Left lobe of liver (tissue), 2 donors: ENCODE data around the gene PPIB. TPM values are rescaled to one million over a fixed set of nuclear protein-coding genes. Genes with fewer than 3 reads are reported as not detected.
"Not testable (repeated sequence)": the region's sequence is repeated elsewhere in the genome, so short reads cannot be mapped to it uniquely, and the experiment has no call there.

ENCODE experiments used
- ATAC-seq: fragments of 200-7000 bp; cut with Tn5 transposase; one replicate; pipeline ENCODE4 v1.9.1; 2020; ENCODE audit warnings: mild to moderate bottlenecking, moderate library complexity
- DNase-seq: peaks from one replicate; pipeline ENCODE4 v3.0.0-alpha.2; 2020; ENCODE audit warnings: low spot score
- total RNA-seq: library from RNA; stranded (reverse); gene quantifications from one replicate; pipeline ENCODE4 v1.2.1, GENCODE V29; 2021
- donor health status: DM: no; HTN: no; CAD: no; lungs with moderate emphysema.
- donor health status: DM: no; HTN: yes; CAD: no.

Gene PPIB
- total RNA-seq, 1 donor from 2014 or later, result 474 TPM

DNA sequence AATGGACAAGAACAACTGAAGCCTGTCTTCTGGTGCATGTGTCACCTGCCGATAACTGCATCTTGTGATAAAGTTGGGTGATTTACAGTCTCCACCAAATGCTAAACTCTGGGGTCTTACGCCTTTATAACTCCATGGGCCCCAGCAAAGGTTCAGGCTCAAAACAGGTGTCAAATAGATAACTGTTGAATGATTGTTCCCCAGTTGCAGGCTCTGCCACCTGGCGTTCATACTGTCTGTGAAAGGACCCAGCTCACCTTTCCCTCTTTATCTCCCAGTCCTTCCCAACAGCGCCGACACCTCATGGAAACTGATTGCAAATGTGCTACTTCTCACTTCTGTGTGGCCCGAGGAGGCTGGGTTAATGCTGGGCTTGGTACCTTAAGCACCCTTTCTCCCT is 19.5 kb downstream of the PPIB start:
- ATAC-seq (no peak), DNase-seq (no peak)

DNA sequence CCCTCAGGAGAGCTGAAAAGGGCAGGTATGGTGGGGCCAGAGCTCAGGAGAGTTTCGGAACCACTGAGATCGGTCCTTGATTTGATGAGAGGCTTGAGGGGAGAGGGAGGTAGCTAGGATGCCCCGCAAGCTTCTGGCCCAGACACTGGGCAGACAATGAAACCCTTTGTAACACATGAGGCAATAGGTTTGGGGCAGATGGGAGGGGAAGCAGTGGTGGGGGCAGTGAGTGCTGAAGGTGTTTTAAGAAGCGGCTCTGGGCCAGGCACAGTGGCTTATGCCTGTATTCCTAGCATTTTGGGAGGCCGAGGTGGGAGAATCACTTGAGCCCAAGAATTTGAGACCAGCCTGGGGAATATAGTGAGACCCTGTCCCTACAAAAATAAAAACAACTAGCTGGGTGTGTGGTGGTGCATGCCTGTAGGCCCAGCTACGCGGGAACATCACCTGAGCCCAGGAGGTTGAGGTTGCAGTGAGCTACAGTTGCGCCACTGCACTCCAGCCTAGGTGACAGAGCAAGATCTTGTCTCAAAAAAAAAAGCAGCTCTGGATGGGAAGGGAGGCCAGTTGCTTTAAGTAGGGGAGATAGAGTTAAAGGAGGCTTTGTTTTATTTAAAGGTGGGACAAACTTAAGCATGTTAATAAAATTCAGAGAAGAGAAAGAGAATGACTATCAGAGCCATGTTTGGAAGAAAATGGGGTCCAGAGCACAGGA is 20.9 kb downstream of the PPIB start:
- ATAC-seq, result no peak
- DNase-seq, result no peak

DNA sequence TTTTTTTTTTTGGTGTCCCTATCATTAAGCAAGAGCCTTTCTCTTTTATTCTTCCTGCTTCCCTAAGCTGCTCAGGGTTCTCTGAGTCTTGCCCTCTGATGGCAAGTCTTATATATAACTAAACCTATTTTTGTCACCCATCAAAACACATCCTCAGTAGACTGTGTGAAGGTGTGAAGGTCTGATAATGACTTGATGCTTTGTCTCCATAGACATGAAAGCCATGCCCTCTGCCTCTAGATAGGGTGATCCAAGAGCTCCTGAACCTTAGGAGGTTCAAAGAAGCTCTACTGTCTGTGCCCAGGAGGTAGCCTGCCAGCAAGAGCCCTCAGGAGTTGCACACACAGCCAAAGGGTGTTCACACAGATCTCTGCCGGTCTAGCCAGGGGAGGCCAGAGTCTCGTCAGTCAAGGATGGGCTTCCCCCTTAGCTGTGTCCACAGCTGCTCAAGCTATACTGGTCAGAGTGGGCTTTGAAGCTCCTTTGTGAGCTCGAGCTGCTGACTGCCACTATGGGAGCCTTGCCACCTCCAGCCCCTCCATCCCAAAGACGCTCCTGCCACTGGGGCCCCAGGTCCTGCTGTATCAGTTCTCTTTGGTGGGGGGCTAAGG is 24.4 kb downstream of the PPIB start:
- ATAC-seq, result no peak
- no peak for DNase-seq

DNA sequence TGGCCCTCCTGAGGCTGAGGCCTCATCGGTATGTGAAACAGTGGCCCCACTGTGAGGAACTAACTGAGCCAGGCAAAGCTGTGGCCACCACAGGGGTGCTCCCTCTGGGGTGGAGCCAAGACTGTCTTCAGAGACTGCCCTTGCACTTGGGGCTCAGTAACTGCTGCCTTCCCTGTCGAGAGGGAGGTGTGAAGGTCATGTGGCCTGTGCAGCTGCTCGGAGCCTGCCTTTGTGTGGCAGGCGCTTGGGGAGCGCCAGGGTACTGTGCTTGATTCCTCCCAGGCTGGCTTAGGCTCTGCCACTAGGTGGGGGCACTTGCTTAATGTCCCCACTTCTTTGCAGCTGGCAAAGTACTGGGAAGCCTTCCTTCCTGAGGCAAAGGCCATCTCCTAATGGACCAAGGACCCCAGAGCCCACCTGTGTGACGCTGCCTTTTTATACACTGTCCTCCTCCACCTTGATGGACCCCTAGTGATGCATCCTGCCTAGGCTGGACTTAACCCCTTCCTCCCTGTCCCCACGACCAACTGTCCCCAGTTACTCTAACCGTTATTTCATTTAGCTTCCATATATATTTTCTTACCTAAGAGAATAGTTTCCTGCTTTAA is 25.5 kb downstream of the PPIB start:
- ATAC-seq (peak; percentile 59), DNase-seq (no peak)

DNA sequence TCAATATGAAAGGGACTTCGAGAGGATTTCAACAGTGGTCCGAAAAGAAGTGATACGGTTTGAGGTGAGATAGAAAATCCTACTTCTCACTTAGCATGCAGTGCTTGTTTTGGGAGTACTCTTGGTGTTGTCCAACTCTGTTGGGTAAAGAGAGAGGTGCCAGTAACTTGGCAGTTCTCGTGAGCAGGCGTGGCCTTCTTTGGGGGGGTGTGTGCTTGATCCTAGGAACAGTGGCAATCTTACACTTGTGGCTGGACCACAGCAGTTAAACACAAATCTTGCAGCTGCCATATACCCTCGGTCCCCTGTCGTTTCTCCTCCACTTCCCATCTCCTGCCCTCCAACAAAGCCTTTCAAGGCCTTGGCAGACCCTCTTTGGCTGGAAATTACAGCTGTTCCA is 26.5 kb downstream of the PPIB start:
- DNase-seq (no peak), ATAC-seq (no peak)

DNA sequence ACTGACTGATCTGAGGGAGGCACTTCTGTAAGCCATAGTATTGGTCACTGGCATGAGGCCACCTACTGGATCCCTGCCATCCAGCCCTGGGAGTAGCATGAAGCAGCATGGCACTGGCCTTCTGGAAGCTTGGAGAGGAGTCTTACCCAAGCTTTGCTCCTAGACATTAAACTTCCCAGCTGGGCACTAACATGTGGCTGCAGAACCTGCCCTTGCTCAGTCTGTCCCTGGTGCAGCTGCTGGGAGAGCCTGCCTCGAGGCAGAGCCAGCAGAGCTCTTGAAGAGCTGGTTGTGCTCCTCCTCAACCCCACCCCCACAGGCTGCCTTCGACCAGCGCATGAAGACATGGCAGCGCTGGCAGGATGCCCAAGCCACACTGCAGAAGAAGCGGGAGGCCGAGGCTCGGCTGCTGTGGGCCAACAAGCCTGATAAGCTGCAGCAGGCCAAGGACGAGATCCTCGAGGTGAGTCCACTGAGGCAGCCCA is 28.4 kb downstream of the PPIB start:
- peak; percentile 49 for DNase-seq
- ATAC-seq, result peak; percentile 52

DNA sequence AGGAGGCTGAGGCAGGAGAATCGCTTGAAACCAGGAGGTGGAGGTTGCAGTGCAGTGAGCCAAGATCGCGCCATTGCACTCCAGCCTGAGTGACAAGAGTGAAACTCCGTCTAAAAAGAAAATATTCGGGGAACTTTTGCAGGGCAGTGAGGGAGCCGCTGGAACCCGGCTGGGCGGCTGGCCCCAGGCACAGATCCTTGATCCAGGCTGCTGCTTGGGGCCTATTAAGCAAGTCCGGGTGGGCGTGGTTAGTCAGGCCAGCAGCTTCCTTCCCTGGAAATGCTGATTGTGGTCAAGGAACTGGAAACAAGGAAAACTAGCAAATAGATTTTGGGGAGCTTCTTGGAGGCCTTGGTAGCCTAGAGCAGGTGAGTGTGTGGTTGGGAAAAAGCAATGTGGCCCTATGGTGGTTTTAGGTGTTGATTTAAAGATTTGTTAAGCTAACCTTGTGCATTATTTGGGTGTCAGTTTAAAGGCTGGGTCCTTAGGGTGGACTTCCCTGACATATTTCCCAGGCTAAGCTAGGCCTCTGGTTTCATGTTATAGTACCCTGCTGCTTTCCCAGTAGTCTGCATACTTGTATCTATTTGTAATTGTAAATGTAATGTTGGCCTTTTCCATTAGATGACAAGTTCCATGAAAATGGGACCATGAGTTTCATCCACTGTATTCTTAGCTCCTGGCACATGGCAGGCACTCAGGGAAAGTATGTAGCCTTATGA is 29.0 kb downstream of the PPIB start:
- ATAC-seq (no peak), DNase-seq (no peak)

GRCh38 chr15:64132217-64132616 is 30.6 kb downstream of the PPIB start:
- ATAC-seq (no peak), DNase-seq (no peak)

DNA sequence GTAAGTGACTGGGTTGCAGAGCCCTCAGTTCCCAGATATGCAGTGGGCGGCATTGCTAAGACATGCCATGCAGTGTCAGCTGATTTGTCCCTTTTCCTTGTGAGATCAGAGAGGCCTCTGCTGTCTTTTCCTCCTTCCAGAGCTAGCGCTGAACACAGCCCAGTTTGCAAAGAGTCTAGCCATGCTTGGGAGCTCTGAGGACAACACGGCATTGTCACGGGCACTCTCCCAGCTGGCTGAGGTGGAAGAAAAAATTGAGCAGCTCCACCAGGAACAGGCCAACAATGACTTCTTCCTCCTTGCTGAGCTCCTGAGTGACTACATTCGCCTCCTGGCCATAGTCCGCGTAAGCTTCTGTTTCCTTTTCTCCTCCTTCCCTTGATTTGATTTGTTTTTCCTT is 31.3 kb downstream of the PPIB start:
- ATAC-seq (no peak), DNase-seq (no peak)

GRCh38 chr15:64130159-64130558 is 32.7 kb downstream of the PPIB start:
- ATAC-seq, result no peak
- no peak for DNase-seq

GRCh38 chr15:64127521-64128270 is 35.1 kb downstream of the PPIB start:
- DNase-seq (no peak), ATAC-seq (no peak)

DNA sequence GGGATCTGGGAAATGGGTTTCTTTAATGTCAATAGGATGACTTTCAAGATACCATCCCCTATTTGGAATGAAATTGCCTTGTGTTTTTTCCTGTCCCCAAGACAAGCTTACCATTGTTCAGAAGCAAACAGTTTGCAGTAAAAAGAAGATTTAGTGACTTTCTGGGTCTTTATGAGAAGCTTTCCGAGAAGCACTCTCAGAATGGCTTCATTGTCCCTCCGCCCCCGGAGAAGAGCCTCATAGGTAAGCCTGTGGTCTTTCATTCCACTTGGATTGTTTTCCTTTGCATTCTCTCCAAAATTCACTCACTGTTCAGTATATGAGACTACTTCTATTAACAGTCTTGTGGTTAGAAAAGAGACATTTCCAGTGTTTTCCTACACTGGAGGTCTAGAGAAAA is 36.8 kb downstream of the PPIB start:
- no peak for DNase-seq
- ATAC-seq, result no peak

DNA sequence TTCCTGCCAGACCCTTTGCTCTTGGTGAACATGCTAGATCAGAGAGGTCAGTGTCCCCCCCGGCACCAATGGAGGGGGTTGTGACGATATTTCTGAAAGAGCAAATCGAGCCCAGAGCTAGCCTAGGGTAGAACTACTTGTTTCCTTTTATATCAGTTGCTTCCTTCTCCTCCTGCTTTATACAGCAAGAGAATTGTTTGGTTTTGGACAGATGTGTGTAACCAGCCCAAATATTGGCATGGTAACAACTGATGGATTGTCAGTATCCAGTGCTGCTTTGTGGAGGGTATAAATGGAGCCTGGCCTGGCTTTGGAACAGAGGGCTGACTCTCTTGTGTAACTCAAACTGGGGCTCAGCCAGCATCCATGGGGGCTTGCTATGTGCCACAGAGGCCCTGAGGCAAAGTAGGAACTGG is 39.9 kb downstream of the PPIB start:
- no peak for DNase-seq
- ATAC-seq, result peak; percentile 28

- no peak for DNase-seq
- no peak for ATAC-seq
Measured at GRCh38 chr15:64122444-64122843, 40.4 kb downstream of the PPIB start.

DNA sequence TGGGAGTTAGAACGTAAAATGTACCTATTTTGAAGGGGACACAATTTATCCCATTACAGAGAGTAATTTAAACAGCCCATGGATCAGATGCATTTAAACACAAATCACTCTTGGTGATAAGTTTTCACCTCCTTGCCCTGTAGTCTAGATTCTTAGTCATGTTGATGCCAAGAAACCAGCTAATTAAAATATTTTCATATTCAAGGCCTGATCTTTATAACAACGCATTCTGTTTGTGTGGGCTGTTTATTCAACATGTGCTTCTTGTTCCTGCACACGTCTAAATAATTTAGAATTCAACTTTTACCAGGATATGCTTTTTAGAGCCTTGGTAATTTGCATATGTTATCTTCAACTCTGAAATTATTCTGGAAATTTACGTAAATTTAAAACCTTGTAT is 41.2 kb downstream of the PPIB start:
- ATAC-seq, result no peak
- no peak for DNase-seq

- peak; percentile 59 for ATAC-seq
- DNase-seq, result not testable (repeated sequence)
Measured at GRCh38 chr15:64120322-64120721, 42.5 kb downstream of the PPIB start.

GRCh38 chr15:64117759-64118487 is 44.9 kb downstream of the PPIB start:
- ATAC-seq (no peak), DNase-seq (no peak)

DNA sequence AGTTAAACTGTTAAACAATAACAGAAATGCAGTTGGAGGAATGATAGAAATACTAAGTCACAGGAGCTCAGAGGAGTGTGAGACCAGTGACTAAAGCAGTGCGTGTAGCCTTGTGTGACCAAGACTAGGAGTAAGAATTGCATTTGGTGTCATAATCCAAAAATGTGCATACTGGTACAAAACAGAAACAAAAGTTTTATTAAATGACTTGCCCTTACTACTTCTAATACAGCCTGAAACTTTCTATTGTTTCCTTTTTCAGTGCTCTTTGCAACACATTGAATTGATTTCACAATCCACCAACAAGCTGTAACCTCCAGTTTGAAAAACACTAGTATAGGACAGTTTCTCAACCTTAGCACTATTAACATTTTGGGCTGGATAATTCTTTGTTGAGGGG is 49.9 kb downstream of the PPIB start:
- ATAC-seq, result peak; percentile 54
- no peak for DNase-seq

- ATAC-seq (peak; percentile 89), DNase-seq (no peak)
Measured at GRCh38 chr15:64112073-64112772, 50.6 kb downstream of the PPIB start.

GRCh38 chr15:64111679-64112050 is 51.2 kb downstream of the PPIB start:
- ATAC-seq (peak; percentile 37), DNase-seq (no peak)
